ENCODE measurements around the gene KCNC4.

The KCNC4 gene

GRCh38 chr1:110230381-110231199, 20.5 kb downstream of the KCNC4 start:
- no peak for DNase-seq (ENCODE audit: low spot score)

- DNase-seq (ENCODE audit: low spot score), result no peak
These were observed 23.7 kb downstream of the KCNC4 start for GRCh38 chr1:110233861-110234260.

DNA sequence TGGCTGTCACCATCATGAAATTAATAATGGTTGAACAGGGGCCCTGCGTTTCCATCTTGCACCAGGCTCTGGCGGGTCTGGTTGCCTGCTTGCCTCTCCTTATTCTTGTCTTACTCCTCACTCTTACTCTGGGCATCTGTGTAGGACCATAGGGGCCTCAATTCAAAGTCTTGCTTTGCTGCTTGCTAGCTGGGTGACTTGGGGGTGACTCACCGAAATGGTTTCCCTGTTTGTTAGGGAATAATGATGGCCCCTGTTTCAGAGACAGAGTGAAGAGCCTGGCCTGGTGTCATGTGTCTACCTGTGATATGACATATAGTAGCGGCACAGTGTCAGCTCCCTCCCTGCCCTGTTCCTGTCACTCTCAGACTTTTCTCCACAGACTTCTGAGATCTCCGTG, 24.6 kb downstream of the KCNC4 start:
- DNase-seq (ENCODE audit: low spot score), result no peak

GRCh38 chr1:110235181-110235833, 25.2 kb downstream of the KCNC4 start:
- no peak for DNase-seq (ENCODE audit: low spot score)

GRCh38 chr1:110235834-110236682, 25.9 kb downstream of the KCNC4 start:
- DNase-seq (ENCODE audit: low spot score), result no peak

GRCh38 chr1:110237386-110238152, 27.5 kb downstream of the KCNC4 start:
- DNase-seq (ENCODE audit: low spot score), result no peak

DNA sequence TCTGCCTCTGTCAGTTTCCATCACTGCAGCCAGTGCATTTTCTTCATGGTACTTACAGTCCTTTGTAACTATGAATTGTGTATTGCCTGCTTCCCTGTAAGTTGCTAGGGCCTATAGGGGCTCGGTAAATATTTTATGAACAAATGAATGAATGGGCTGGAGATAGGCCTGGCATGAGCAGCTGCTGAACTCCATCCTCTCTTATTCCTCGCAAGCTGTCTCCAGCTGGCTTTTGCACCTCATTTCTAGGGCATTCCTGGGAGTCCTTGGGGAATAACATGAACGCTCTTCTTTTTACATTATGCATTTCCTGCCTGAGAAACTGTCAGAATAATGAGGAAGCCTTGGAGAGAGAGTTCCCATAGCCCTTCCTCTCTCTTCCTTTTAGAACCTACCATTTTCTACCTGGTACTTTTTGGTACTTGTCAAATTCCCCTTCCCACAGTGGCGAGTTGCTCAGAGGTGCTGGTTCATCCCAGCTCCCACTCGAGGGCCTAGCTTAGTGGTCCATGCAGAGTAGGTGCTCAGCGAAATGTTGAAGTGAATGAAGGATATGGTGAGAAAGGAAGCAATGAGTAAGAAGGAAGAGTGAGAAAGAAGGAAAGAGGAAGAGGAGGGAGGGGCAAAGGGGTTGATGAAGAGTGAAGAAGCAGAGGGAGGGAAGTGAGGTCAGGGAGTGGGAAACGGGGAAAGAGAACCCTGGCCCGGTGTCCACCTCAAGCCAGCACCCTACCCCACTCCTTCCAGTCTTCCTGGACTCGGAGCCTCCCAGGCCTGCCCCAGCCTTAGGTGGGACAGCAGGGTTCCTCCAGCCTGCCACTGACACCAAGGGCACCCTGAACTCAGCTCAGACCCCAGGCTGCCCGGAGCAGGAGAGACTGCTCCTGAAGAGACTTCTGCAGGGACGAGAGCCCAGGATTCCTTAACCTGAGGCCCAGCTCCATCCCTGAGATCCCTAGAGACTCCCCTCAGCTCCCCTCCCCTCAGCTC, 29.6 kb downstream of the KCNC4 start:
- no peak for DNase-seq (ENCODE audit: low spot score)

- no peak for DNase-seq (ENCODE audit: low spot score)
These were observed 30.5 kb downstream of the KCNC4 start for GRCh38 chr1:110240476-110241210.

- DNase-seq (ENCODE audit: low spot score), result no peak
These were observed 31.4 kb downstream of the KCNC4 start for GRCh38 chr1:110241516-110241915.

GRCh38 chr1:110242062-110242461, 31.9 kb downstream of the KCNC4 start:
- no peak for DNase-seq (ENCODE audit: low spot score)

GRCh38 chr1:110242731-110243130, 32.6 kb downstream of the KCNC4 start:
- DNase-seq (ENCODE audit: low spot score), result no peak

DNA sequence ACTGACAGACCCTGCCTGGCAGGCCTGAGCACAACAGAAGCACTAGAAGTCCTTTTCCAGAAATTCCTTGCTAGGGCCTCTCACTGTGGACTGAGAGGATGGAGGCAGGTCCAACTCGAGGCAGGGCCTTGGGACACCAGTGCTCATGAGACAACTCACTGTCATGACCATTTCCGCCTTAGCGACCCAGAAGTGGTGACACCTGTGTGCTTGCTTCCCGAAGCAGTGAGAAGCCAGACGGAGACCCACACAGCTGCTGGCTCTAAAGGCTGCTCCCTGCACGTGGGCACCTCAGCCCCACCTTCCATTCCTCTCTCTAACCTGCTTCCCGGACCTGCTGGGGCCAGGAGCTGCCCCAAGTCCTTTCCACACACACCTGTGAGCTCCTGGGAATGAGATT, 33.0 kb downstream of the KCNC4 start:
- DNase-seq (ENCODE audit: low spot score), result no peak

- DNase-seq (ENCODE audit: low spot score), result no peak
These were observed 33.5 kb downstream of the KCNC4 start for GRCh38 chr1:110243574-110243973.

DNA sequence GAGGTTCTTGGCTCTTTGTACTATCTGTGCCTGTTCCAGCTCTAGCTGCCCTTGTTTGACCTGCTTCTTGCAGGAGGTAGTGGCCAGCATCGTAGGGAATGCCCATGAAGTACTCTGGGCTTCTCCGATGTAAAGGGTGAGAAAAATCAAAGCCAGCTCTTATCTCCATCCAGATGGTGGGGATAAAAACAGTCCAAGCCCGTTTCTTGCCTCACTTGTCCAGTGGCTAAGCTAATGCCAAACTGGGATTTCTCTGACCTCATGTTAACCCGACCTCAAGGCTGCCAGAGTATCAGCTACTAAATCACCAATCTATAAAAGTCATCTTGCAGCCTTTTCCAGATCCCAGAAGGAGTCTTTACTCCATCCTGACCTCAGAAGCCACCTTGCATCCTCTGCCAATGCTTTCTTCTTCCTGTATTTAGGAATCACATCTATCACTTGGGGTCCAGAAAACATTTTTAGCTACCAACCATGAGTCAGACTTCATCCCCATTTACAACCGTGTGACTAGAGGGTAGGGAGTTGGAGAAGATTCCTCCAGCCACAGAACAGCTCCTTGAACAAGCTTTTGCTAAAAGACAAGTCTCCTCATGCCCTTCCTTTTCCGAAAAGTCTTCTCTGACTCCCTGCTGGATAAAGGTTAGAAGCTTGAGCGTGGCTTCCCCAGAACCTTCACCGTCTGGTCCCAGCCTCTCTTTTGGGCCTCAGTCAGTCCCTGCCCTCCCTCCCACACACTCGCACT, 35.9 kb downstream of the KCNC4 start:
- DNase-seq (ENCODE audit: low spot score), result no peak

GRCh38 chr1:110248746-110249145, 38.6 kb downstream of the KCNC4 start:
- DNase-seq (ENCODE audit: low spot score), result no peak

- no peak for DNase-seq (ENCODE audit: low spot score)
These were observed 39.1 kb downstream of the KCNC4 start for GRCh38 chr1:110249256-110249655.

GRCh38 chr1:110250008-110250407, 39.9 kb downstream of the KCNC4 start:
- no peak for DNase-seq (ENCODE audit: low spot score)

- DNase-seq (ENCODE audit: low spot score), result no peak
These were observed 40.6 kb downstream of the KCNC4 start for GRCh38 chr1:110250749-110251148.

DNA sequence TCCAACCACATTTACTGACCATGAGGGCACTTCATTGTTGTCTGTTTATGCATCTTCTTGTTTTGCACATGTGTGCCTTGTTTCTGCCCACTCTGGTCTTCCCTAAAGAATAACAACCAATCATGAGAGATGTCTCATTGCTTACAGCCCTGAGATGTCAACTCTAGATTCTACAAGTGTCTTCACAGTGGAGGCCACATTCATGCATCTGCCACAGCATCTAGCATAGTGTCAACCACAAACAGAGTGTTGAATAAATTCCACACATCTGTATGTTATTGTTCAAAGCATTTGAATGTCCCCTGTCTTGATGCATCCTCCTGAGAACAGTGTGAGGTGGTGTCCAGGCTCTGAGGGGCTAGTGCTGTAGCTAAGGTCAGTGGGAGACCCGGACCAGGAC, 43.1 kb downstream of the KCNC4 start:
- DNase-seq (ENCODE audit: low spot score), result no peak
